Fibroblast of mammary gland (primary cell): ENCODE measurements around the gene LRMDA.

ENCODE experiments used
- DNase-seq: peaks from one replicate; pipeline ENCODE4 v3.0.0-alpha.2; 2010; ENCODE audit warnings: low read depth
- H3K4me3 ChIP-seq: 2 replicates; pipeline ENCODE4 v1.5.1; 2011; ENCODE audit warnings: low read depth, mild to moderate bottlenecking, low read length, moderate library complexity; ENCODE audit not compliant: control insufficient read depth
- CTCF ChIP-seq: conservative IDR thresholded peaks from 2 replicates; pipeline ENCODE4 v1.5.1; 2011; ENCODE audit warnings: low read depth, low read length, inconsistent platforms; ENCODE audit not compliant: control insufficient read depth, insufficient read depth

Gene LRMDA

GRCh38 chr10:76160446-76161300 lies 729.2 kb downstream of the LRMDA start:
- no peak for TF ChIP-seq CTCF
- peak; percentile 45 for DNase-seq
- no peak overlapping the region for H3K4me3 ChIP-seq

DNA sequence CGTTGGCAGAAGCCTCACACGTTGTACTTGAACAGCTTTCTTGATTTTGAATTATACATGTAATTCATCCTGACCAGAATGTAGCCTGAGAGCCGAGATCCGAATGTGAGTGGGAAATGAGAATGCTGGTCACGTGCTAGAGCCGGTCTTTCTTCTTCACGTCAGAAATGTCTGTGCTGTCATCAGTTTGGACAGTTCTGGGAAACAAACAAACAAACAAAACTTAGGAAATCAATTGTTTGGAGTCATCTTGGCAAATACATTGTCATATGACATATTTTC lies 729.8 kb downstream of the LRMDA start:
- no peak overlapping the region for H3K4me3 ChIP-seq
- no peak for TF ChIP-seq CTCF
- peak; percentile 34 for DNase-seq

- no peak overlapping the region for H3K4me3 ChIP-seq
- TF ChIP-seq CTCF, result no peak
- DNase-seq, result no peak
Measured at GRCh38 chr10:76168437-76168836, 737.0 kb downstream of the LRMDA start.

GRCh38 chr10:76169246-76169645 lies 737.8 kb downstream of the LRMDA start:
- DNase-seq, result no peak
- no peak overlapping the region for H3K4me3 ChIP-seq
- TF ChIP-seq CTCF, result no peak

- DNase-seq, result no peak
- no peak for TF ChIP-seq CTCF
- H3K4me3 ChIP-seq, result no peak overlapping the region
Measured at GRCh38 chr10:76172020-76172419, 740.6 kb downstream of the LRMDA start.

GRCh38 chr10:76175533-76176165 lies 744.2 kb downstream of the LRMDA start:
- DNase-seq, result no peak
- TF ChIP-seq CTCF, result no peak
- no peak overlapping the region for H3K4me3 ChIP-seq
